Fibroblast of lung (primary cell): ENCODE data around the gene KCNIP1. TPM values are rescaled to one million over a fixed set of nuclear protein-coding genes. Genes with fewer than 3 reads are reported as not detected.

ENCODE experiments used
- DNase-seq, 2 donors: peaks; one replicate each; pipeline versions ENCODE4 v3.0.0 to v3.0.0-alpha.2; 2010; ENCODE audit warnings: low read depth in 2 of 2
- H2AFZ ChIP-seq: 2 replicates; pipeline ENCODE4 v1.5.1; 2012; ENCODE audit warnings: low read length, control low read depth, inconsistent platforms
- H3K27ac ChIP-seq: 2 replicates; pipeline ENCODE4 v1.5.1; 2011; ENCODE audit warnings: low read length, control low read depth; ENCODE audit not compliant: insufficient read depth
- H3K27me3 ChIP-seq: 2 replicates; pipeline ENCODE4 v1.5.1; 2011; ENCODE audit warnings: mild to moderate bottlenecking, low read length; ENCODE audit not compliant: control insufficient read depth, insufficient read depth
- H3K36me3 ChIP-seq: 2 replicates; pipeline ENCODE4 v1.5.1; 2011; ENCODE audit warnings: low read length; ENCODE audit not compliant: control insufficient read depth, insufficient read depth
- H3K4me1 ChIP-seq: 2 replicates; pipeline ENCODE4 v1.5.1; 2011; ENCODE audit warnings: low read length; ENCODE audit not compliant: control insufficient read depth, insufficient read depth; ENCODE audit errors: extremely low read depth
- H3K4me2 ChIP-seq: 2 replicates; pipeline ENCODE4 v1.5.1; 2011; ENCODE audit warnings: low read length, control low read depth; ENCODE audit not compliant: insufficient read depth; ENCODE audit errors: extremely low read depth
- H3K4me3 ChIP-seq, 4 experiments: fragments of 200-600 bp in 1 of 4; sonication (generic) in 1 of 4; replicated peaks in 1 of 4; 2 replicates each; pipeline ENCODE4 v1.5.1; 2011 to 2016; ENCODE audit warnings: low read length in 4 of 4, low read depth in 3 of 4, mild to moderate bottlenecking in 3 of 4, control low read depth in 2 of 4, inconsistent platforms in 1 of 4, mixed read lengths in 1 of 4; ENCODE audit not compliant: insufficient read depth in 1 of 4; ENCODE audit errors: control extremely low read depth in 1 of 4
- H3K79me2 ChIP-seq: 2 replicates; pipeline ENCODE4 v1.5.1; 2012; ENCODE audit warnings: mild to moderate bottlenecking, low read length, inconsistent platforms; ENCODE audit not compliant: control insufficient read depth, insufficient read depth
- H3K9ac ChIP-seq: 2 replicates; pipeline ENCODE4 v1.5.1; 2011; ENCODE audit warnings: mild to moderate bottlenecking, low read length, control low read depth; ENCODE audit not compliant: insufficient read depth
- H3K9me3 ChIP-seq: 2 replicates; pipeline ENCODE4 v1.5.1; 2012; ENCODE audit warnings: low read depth, low read length; ENCODE audit not compliant: control insufficient read depth, insufficient read depth
- H4K20me1 ChIP-seq: 2 replicates; pipeline ENCODE4 v1.5.1; 2011; ENCODE audit warnings: low read length; ENCODE audit not compliant: control insufficient read depth, insufficient read depth; ENCODE audit errors: extremely low read depth
- CTCF ChIP-seq, 2 donors: IDR thresholded peaks in 1 of 2; conservative IDR thresholded peaks in 1 of 2; 1 replicate in 1 of 2; 2 replicates in 1 of 2; pipeline ENCODE4 v1.5.1; 2011 to 2012; ENCODE audit warnings: low read length in 2 of 2, control low read depth in 1 of 2, inconsistent platforms in 1 of 2, low read depth in 1 of 2, mild to moderate bottlenecking in 1 of 2
- EZH2 ChIP-seq: IDR thresholded peaks from 2 replicates; pipeline ENCODE4 v1.5.1; 2012; ENCODE audit warnings: low read length, control low read depth, mild to moderate bottlenecking; ENCODE audit errors: missing control alignments
- polyA plus RNA-seq, 2 donors: library from polyadenylated mRNA; depleted of rRNA in 1 of 2; stranded (reverse) in 1 of 2; unstranded in 1 of 2; fragments of >200 nt; gene quantifications; 2 replicates each; pipeline ENCODE4 v1.2.1, GENCODE V29; 2011 to 2012; ENCODE audit warnings: missing spikeins in 1 of 2
- total RNA-seq: library from RNA; depleted of rRNA; stranded (reverse); fragments of >200 nt; gene quantifications from 2 replicates; pipeline ENCODE4 v1.2.1, GENCODE V29; 2014

KCNIP1 gene
- total and polyA plus RNA-seq, 2 donors (not counting 1 experiment from before 2014, with no cell fraction given) = not detected

GRCh38 chr5:170551076-170551475, 47.3 kb downstream of the KCNIP1 start:
- Histone ChIP-seq H3K27me3 (no peaks in the 10 kb centered on the region), H3K9me3 (no peaks in the 10 kb centered on the region), H3K4me1 (no peaks in the 10 kb centered on the region), H3K79me2 (no peaks in the 10 kb centered on the region), H2AFZ (no peak overlapping the region), H3K4me3 (no peak overlapping the region), H3K36me3 (no peaks in the 10 kb centered on the region), H3K27ac (no peak overlapping the region), H3K9ac (no peak overlapping the region), H3K4me2 (no peak overlapping the region), H4K20me1 (no peaks in the 10 kb centered on the region)
- TF ChIP-seq EZH2 (no peak), CTCF (conservative IDR thresholded peaks at IDR 0.05 in 1 of 2, IDR thresholded peaks at IDR 0.05 in 1 of 2; ENCODE audit: low read depth in 1 of 2, low read length in 2 of 2) (no peak)
- DNase-seq = peak in 1 of 2 donors; percentile 40

DNA sequence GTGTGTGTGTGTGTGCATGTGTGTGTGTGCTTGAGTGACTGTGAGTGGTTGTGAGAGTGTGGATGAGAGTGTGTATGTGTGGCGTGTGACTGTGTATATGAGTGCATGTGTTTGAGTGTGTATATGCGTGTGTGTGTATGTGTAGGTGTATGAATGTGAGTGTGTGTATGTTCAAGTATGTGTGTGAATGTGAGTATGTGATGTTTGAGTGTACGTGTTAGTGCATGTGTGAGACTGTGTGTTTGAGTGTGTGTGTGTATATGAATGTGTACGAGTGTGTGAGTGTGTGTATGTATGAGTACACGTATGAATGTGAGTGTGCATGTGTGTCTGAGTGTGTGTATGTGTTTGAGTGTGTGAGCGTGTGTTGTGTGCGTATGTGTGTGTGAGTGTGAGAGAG, 47.8 kb downstream of the KCNIP1 start:
- Histone ChIP-seq H3K4me3 (no peak overlapping the region), H3K79me2 (no peaks in the 10 kb centered on the region), H3K9me3 (no peaks in the 10 kb centered on the region), H3K9ac (no peak overlapping the region), H3K4me1 (no peaks in the 10 kb centered on the region), H3K36me3 (no peaks in the 10 kb centered on the region), H4K20me1 (no peaks in the 10 kb centered on the region), H3K4me2 (no peak overlapping the region), H3K27ac (no peak overlapping the region), H3K27me3 (no peaks in the 10 kb centered on the region), H2AFZ (no peak overlapping the region)
- TF ChIP-seq CTCF (conservative IDR thresholded peaks at IDR 0.05 in 1 of 2, IDR thresholded peaks at IDR 0.05 in 1 of 2; ENCODE audit: low read depth in 1 of 2, low read length in 2 of 2) (no peak), EZH2 (no peak)
- DNase-seq = peak in 1 of 2 donors; percentile 41

DNA sequence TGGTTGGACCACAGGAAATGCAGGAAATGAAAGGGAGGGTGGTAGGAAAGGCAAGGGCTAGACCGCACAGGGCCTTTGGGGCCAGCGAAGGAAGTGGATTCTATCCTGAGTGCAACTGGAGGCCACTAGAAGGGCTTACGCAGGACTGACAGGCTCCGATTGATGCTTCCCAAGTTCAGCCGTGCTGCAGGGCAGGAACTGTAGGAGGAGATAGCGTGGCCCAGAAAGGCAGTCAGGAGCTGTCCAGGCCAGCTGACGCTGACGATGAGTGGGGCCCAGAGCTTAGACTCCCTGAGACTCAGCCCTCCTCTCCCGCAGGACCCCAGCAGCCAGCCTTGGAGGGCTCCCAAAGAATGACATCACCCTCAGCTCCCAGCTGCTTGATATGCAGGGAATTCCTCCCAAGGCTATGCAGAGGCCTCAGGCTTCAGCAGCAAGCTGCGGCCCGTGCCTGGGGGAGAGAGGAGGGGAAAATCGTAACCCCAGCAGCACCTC, 48.8 kb downstream of the KCNIP1 start:
- Histone ChIP-seq H3K27me3 (no peaks in the 10 kb centered on the region), H3K9ac (no peak overlapping the region), H3K4me1 (no peaks in the 10 kb centered on the region), H2AFZ (no peak overlapping the region), H3K9me3 (no peaks in the 10 kb centered on the region), H3K4me2 (no peak overlapping the region), H3K4me3 (no peak overlapping the region), H3K36me3 (no peaks in the 10 kb centered on the region), H3K27ac (no peak overlapping the region), H3K79me2 (no peaks in the 10 kb centered on the region), H4K20me1 (no peaks in the 10 kb centered on the region)
- TF ChIP-seq EZH2 = no peak
- TF ChIP-seq CTCF (conservative IDR thresholded peaks at IDR 0.05 in 1 of 2, IDR thresholded peaks at IDR 0.05 in 1 of 2; ENCODE audit: low read depth in 1 of 2, low read length in 2 of 2) = peak in 1 of 2 donors; percentile 13
- DNase-seq = peak; percentile 89 to 95
